Gastrocnemius medialis (tissue), 4 donors: ENCODE data around the gene LAMP1.

Experiments used
- POLR2A ChIP-seq, 2 donors: fragments of 450-650 bp; IDR thresholded peaks; one replicate each; pipeline ENCODE4 v1.6.1; 2017; ENCODE audit warnings: antibody characterized with exemption in 2 of 2, mild to moderate bottlenecking in 2 of 2, moderate library complexity in 2 of 2
- TF ChIP-seq, protein P1 (sequence below), 5 experiments: fragments of 450-650 bp in 3 of 5; fragments of 200-600 bp in 2 of 5; sonication (generic) in 2 of 5; IDR thresholded peaks in 4 of 5; conservative IDR thresholded peaks in 1 of 5; 1 replicate in 4 of 5; 2 replicates in 1 of 5; pipeline ENCODE4 v1.5.1; 2016 to 2019; ENCODE audit warnings: antibody characterized with exemption in 5 of 5, mild to moderate bottlenecking in 3 of 5, moderate library complexity in 3 of 5

GRCh38 chr13:113350938-113351335 is 53.9 kb downstream of the LAMP1 start:
- TF ChIP-seq, protein P1, sequence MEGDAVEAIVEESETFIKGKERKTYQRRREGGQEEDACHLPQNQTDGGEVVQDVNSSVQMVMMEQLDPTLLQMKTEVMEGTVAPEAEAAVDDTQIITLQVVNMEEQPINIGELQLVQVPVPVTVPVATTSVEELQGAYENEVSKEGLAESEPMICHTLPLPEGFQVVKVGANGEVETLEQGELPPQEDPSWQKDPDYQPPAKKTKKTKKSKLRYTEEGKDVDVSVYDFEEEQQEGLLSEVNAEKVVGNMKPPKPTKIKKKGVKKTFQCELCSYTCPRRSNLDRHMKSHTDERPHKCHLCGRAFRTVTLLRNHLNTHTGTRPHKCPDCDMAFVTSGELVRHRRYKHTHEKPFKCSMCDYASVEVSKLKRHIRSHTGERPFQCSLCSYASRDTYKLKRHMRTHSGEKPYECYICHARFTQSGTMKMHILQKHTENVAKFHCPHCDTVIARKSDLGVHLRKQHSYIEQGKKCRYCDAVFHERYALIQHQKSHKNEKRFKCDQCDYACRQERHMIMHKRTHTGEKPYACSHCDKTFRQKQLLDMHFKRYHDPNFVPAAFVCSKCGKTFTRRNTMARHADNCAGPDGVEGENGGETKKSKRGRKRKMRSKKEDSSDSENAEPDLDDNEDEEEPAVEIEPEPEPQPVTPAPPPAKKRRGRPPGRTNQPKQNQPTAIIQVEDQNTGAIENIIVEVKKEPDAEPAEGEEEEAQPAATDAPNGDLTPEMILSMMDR (IDR thresholded peaks at IDR 0.05 in 4 of 5, conservative IDR thresholded peaks at IDR 0.05 in 1 of 5) = no peak
- no peak for TF ChIP-seq POLR2A (IDR thresholded peaks at IDR 0.05)
